Fibroblast of mammary gland (primary cell): Measurements from ENCODE around the gene ABCA12.

ENCODE experiments used
- DNase-seq: peaks from one replicate; pipeline ENCODE4 v3.0.0-alpha.2; 2010; ENCODE audit warnings: low read depth
- H3K4me3 ChIP-seq: 2 replicates; pipeline ENCODE4 v1.5.1; 2011; ENCODE audit warnings: low read depth, mild to moderate bottlenecking, low read length, moderate library complexity; ENCODE audit not compliant: control insufficient read depth
- TF ChIP-seq, protein P1 (sequence below): conservative IDR thresholded peaks from 2 replicates; pipeline ENCODE4 v1.5.1; 2011; ENCODE audit warnings: low read depth, low read length, inconsistent platforms; ENCODE audit not compliant: control insufficient read depth, insufficient read depth

The ABCA12 gene

GRCh38 chr2:215144106-215144875, 5.9 kb upstream of the ABCA12 start:
- H3K4me3 ChIP-seq = no peak overlapping the region
- TF ChIP-seq, protein P1, sequence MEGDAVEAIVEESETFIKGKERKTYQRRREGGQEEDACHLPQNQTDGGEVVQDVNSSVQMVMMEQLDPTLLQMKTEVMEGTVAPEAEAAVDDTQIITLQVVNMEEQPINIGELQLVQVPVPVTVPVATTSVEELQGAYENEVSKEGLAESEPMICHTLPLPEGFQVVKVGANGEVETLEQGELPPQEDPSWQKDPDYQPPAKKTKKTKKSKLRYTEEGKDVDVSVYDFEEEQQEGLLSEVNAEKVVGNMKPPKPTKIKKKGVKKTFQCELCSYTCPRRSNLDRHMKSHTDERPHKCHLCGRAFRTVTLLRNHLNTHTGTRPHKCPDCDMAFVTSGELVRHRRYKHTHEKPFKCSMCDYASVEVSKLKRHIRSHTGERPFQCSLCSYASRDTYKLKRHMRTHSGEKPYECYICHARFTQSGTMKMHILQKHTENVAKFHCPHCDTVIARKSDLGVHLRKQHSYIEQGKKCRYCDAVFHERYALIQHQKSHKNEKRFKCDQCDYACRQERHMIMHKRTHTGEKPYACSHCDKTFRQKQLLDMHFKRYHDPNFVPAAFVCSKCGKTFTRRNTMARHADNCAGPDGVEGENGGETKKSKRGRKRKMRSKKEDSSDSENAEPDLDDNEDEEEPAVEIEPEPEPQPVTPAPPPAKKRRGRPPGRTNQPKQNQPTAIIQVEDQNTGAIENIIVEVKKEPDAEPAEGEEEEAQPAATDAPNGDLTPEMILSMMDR = no peak
- DNase-seq = no peak

DNA sequence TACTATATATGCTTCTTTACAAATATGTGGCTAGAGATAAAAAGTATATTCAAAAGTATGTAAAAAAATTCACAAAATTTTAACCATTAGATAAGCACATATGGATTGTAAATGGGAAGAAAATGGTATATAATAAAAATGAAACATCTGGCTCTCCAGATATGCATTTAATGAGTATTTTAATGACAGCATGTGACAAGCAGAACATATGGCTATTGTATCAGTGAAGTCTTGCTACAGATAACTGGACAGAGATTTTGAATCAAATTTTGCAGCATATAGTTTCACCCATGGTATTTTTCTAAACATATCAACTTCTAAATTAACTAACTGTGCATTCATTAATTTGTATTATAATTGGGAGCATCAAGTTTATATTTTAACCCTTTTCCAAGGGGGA, 5.0 kb upstream of the ABCA12 start:
- H3K4me3 ChIP-seq = no peak overlapping the region
- TF ChIP-seq, protein P1 = no peak
- no peak for DNase-seq

GRCh38 chr2:215141706-215142105, 3.3 kb upstream of the ABCA12 start:
- peak; percentile 34 for DNase-seq
- TF ChIP-seq, protein P1 = no peak

DNA sequence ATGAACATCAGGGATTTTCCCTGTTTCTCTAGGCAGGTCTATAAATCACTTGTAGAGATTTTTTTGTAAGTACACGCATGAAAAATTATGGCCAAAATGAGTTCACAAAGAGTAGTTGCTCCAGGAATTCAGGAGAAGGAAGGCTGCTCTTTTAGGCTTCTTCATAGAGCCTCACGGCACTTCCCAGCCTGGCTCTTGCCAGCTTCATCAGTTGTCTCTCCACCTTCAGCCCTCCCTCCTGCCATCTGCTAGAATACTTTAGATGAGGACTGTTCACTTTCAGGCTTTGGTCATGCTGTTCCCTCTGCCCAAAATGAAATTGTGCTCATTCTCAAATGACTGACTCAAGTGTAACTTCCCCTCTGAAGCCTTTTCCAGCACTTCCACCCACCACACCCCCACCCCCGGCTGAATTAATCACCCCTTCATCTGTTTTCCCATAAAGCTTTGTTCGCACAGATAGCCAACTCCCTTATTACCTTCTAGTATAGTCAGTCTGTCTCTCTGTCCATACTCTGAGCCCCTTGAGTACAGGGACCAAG, 1.8 kb upstream of the ABCA12 start:
- TF ChIP-seq, protein P1 = no peak
- H3K4me3 ChIP-seq = no peak overlapping the region

More at GRCh38 chr2:215141706-215142105, 3.3 kb upstream of the ABCA12 start:
- H3K4me3 ChIP-seq = no peak overlapping the region

DNA sequence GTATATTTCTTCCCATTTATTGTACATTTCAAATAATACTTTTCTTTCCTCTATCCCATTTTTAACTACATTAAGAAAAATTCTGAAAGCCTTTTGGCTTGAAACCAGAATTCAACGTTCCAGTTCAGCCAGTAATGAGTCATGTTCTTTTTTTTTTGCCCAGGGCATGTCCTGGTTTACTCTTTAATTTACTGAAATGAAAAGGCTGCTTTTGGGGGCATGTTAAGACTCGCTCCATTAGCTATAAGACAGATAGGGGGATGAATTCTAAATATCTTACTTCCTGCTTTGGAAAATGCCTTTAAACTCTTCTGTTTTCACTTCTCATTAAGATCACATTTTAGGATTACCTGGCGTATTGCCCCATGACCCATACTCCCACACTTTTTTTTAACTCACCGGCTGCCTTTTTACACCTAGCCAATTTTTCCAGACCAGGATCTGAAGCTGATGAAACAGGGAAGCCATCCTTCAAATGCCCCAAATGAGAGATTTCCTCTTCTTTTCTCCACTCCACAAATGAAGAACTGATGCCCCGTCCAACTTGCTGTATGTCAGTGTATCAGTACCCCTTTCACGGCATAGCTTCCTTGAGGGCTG, 585 bp downstream of the ABCA12 start:
- H3K4me3 ChIP-seq = no peak overlapping the region
- peak; percentile 75 for DNase-seq
- TF ChIP-seq, protein P1 = no peak

More for the DNA sequence above, 1.8 kb upstream of the ABCA12 start:
- DNase-seq = peak; percentile 65

DNA sequence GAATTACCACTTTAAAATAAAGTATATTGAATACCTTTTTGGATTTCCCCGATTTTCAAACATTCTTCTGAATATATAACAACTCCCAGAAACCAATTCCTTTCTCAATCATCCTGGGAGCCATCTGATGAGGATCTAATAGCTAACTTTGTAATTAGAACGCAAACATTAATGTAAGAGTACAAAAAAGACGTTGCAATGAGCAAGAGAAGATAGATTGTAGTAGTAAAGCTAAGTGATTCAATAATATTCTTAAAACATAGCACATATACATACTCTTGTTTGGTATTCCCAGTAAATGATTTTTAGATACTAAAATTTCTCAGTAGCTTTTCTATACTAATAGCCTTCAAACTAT, 1.1 kb downstream of the ABCA12 start:
- TF ChIP-seq, protein P1 = no peak
- DNase-seq = no peak
- no peak overlapping the region for H3K4me3 ChIP-seq
